Hypothalamus (tissue), 51 donors: ENCODE measurements around the gene TPGS2.

Source experiments
- DNase-seq, 51 donors: peaks; one replicate each; lab custom pipeline; 2025; lab: John Stamatoyannopoulos, UW

The TPGS2 gene

DNA sequence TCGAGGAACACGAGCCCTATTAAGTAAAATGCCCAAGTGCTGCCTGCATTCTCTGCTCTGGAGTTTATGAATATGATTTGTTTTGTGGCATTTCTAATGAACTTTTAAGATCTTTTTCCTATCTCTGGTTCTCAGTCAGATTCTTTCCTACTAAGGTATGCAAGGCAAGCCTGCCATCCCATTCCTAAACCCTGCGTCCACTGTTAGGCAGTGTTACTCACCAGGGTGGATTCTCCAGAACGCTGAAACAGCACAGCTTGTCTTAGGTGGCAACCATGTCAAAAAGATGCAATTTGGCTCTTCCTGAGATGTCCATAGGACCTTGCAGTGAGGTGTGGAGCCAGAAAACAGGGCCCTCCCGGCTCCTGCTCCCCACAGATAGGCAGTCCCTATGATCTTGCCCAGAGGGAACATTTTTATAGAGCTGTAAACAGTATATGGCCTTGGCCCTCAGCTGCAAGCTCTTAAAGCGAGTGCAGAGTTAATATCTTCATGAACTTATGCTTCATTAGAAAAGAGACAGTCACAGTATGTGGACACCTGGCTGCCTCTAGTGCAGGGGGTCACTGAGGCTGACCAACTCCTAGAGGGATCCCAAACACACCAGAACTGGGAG is 84.4 kb downstream of the TPGS2 start:
- DNase-seq, result no peak
